ENCODE results near the gene SHC4. TPM values are rescaled to one million over a fixed set of nuclear protein-coding genes. Genes with fewer than 3 reads are reported as not detected.

SHC4 gene
- polyA plus RNA-seq, 1 donor from 2014 or later, result 4.5 TPM

GRCh38 chr15:48968066-48968465 lies 4.3 kb upstream of the SHC4 start:
- no peak overlapping the region for H3K9ac ChIP-seq (ENCODE audit: low read length)
- no peaks in the 10 kb centered on the region for H3K9me3 ChIP-seq (ENCODE audit: low read length)
- TF ChIP-seq EZH2 (IDR thresholded peaks at IDR 0.05; ENCODE audit: borderline replicate concordance, insufficient read depth, low read length, poor library complexity, severe bottlenecking) (no peak), TAF1 (IDR thresholded peaks at IDR 0.05; ENCODE audit: low read depth) (no peak), EP300 (conservative IDR thresholded peaks at IDR 0.05; ENCODE audit: poor library complexity, severe bottlenecking) (no peak), MXI1 (conservative IDR thresholded peaks at IDR 0.05; ENCODE audit: poor library complexity, severe bottlenecking) (no peak), POLR2AphosphoS5 (IDR thresholded peaks at IDR 0.05) (no peak), SMC3 (conservative IDR thresholded peaks at IDR 0.05; ENCODE audit: poor library complexity) (no peak), RAD21 (conservative IDR thresholded peaks at IDR 0.05) (no peak), REST (IDR thresholded peaks at IDR 0.05; ENCODE audit: borderline replicate concordance) (no peak)
- TF ChIP-seq, protein P1, sequence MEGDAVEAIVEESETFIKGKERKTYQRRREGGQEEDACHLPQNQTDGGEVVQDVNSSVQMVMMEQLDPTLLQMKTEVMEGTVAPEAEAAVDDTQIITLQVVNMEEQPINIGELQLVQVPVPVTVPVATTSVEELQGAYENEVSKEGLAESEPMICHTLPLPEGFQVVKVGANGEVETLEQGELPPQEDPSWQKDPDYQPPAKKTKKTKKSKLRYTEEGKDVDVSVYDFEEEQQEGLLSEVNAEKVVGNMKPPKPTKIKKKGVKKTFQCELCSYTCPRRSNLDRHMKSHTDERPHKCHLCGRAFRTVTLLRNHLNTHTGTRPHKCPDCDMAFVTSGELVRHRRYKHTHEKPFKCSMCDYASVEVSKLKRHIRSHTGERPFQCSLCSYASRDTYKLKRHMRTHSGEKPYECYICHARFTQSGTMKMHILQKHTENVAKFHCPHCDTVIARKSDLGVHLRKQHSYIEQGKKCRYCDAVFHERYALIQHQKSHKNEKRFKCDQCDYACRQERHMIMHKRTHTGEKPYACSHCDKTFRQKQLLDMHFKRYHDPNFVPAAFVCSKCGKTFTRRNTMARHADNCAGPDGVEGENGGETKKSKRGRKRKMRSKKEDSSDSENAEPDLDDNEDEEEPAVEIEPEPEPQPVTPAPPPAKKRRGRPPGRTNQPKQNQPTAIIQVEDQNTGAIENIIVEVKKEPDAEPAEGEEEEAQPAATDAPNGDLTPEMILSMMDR (IDR thresholded peaks at IDR 0.05; ENCODE audit: poor library complexity, severe bottlenecking), result no peak
- H3K9me2 ChIP-seq (ENCODE audit: insufficient read depth, low read length), result no peaks in the 10 kb centered on the region
- no peaks in the 10 kb centered on the region for H3K79me2 ChIP-seq (replicated peaks; ENCODE audit: insufficient read depth, low read length)
- no peak overlapping the region for H3K27ac ChIP-seq (ENCODE audit: low read length)
- no peaks in the 10 kb centered on the region for H4K20me1 ChIP-seq (ENCODE audit: insufficient read depth)
- no peak overlapping the region for H2AFZ ChIP-seq (ENCODE audit: low read depth, low read length)
- no peaks in the 10 kb centered on the region for H3K36me3 ChIP-seq (ENCODE audit: insufficient read depth, low read length)
- no peaks in the 10 kb centered on the region for H3K27me3 ChIP-seq (ENCODE audit: insufficient read depth, low read depth, low read length)
- no peak overlapping the region for H3K4me2 ChIP-seq (ENCODE audit: low read length)
- no peak overlapping the region for H3K4me3 ChIP-seq (ENCODE audit: low read length)
- no peaks in the 10 kb centered on the region for H3F3A ChIP-seq (ENCODE audit: insufficient read depth, low read length, poor library complexity, severe bottlenecking)

DNA sequence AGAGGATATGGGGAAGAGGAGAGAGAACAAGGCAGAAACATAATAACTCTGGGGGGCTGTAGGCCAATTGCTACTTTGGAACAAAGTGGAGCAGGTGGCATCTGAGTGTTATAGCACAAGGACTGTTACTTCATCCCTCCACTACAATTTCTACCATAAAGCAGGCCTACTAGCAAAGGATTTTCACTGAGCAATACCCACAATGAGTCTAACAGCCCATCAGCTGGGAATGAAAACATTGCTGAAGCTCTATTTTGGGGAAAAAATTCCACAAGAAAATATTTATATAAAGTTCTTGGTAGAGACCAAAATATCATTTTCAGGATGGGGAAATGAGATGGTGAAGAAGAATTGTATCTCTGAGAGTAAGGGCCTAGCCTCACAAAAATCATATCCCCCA lies 3.6 kb upstream of the SHC4 start:
- TF ChIP-seq POLR2AphosphoS5 (IDR thresholded peaks at IDR 0.05) (no peak), EZH2 (IDR thresholded peaks at IDR 0.05; ENCODE audit: borderline replicate concordance, insufficient read depth, low read length, poor library complexity, severe bottlenecking) (no peak), SMC3 (conservative IDR thresholded peaks at IDR 0.05; ENCODE audit: poor library complexity) (no peak), REST (IDR thresholded peaks at IDR 0.05; ENCODE audit: borderline replicate concordance) (no peak), TAF1 (IDR thresholded peaks at IDR 0.05; ENCODE audit: low read depth) (no peak), RAD21 (conservative IDR thresholded peaks at IDR 0.05) (no peak), EP300 (conservative IDR thresholded peaks at IDR 0.05; ENCODE audit: poor library complexity, severe bottlenecking) (no peak), MXI1 (conservative IDR thresholded peaks at IDR 0.05; ENCODE audit: poor library complexity, severe bottlenecking) (no peak)
- TF ChIP-seq, protein P1 (IDR thresholded peaks at IDR 0.05; ENCODE audit: poor library complexity, severe bottlenecking), result no peak
- no peaks in the 10 kb centered on the region for H4K20me1 ChIP-seq (ENCODE audit: insufficient read depth)
- H2AFZ ChIP-seq (ENCODE audit: low read depth, low read length), result no peak overlapping the region
- H3K9ac ChIP-seq (ENCODE audit: low read length), result no peak overlapping the region
- no peaks in the 10 kb centered on the region for H3K36me3 ChIP-seq (ENCODE audit: insufficient read depth, low read length)
- no peaks in the 10 kb centered on the region for H3K9me3 ChIP-seq (ENCODE audit: low read length)
- no peaks in the 10 kb centered on the region for H3K79me2 ChIP-seq (replicated peaks; ENCODE audit: insufficient read depth, low read length)
- H3K4me3 ChIP-seq (ENCODE audit: low read length), result no peak overlapping the region
- no peak overlapping the region for H3K27ac ChIP-seq (ENCODE audit: low read length)
- no peak overlapping the region for H3K4me2 ChIP-seq (ENCODE audit: low read length)
- H3K27me3 ChIP-seq (ENCODE audit: insufficient read depth, low read depth, low read length), result peaks cover 3% of the 10 kb centered on the region
- H3F3A ChIP-seq (ENCODE audit: insufficient read depth, low read length, poor library complexity, severe bottlenecking), result no peaks in the 10 kb centered on the region
- H3K9me2 ChIP-seq (ENCODE audit: insufficient read depth, low read length), result no peaks in the 10 kb centered on the region
